Measurements from ENCODE around the gene PAMR1.

PAMR1 gene

DNA sequence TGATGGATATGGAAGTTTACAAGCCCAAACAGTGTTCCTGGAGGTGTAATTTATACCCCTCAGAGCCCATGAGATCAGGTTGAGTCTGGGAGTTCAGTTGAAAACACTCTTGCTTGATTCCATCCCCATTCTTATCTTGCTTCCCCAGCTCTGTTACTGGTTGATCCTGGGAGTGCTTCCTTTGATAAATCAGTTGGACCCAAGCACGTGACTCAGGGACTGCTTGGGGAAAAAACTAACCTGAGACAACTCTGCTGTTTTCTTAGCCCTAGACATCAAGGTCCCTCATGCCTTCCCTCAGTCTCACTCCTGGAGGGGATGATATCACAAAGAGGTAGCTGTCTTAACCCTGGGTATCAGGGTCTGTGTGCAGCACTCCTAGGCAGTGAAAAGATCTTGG lies 71.1 kb downstream of the PAMR1 start:
- DNase-seq (ENCODE audit: low read depth), result no peak

GRCh38 chr11:35436581-35437250 lies 88.7 kb downstream of the PAMR1 start:
- no peak for DNase-seq (ENCODE audit: low read depth)

GRCh38 chr11:35433588-35433987 lies 91.8 kb downstream of the PAMR1 start:
- no peak for DNase-seq (ENCODE audit: low read depth)

DNA sequence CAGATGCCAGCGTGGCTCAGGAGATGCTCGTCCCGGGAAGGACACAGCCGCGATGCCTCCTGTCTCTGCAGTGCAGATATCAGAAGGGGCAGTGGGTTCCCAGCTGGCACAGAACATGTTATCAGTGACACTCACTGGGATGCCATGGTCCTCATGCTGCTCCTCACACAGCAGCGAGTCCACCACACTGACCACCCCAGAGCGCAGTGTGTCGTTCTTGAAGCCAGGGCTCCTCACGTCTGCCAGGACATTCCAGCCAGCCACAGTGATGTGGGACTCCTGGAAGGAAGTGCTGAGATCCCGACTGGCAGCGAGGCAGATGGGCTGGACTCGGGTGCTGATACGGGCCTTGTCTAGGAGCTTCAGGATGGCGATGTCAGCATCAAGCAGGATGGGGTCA lies 93.0 kb downstream of the PAMR1 start:
- DNase-seq (ENCODE audit: low read depth), result no peak

DNA sequence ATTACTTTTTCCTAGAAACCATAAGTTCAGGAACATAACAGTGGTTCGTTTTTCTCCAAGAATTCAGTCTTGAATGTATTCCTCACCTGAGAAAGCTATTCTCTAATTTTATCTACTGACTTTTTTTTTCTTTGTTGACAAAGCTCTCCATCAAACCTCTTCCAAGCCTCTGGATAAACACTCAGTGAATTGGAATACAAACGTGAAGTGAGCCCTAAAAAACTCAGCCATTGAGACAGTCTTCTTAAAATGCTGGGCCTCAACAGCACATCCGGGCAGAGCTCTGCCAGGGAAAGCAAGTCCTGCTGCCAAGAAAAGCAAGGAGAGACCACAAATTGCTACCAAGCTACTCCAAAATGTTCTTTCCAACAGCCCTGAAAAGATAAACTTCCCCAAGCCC lies 98.3 kb downstream of the PAMR1 start:
- DNase-seq (ENCODE audit: low read depth), result no peak

- DNase-seq (ENCODE audit: low read depth), result no peak
These were observed 99.1 kb downstream of the PAMR1 start for GRCh38 chr11:35426351-35426750.

- DNase-seq (ENCODE audit: low read depth), result no peak
These were observed 99.7 kb downstream of the PAMR1 start for GRCh38 chr11:35425603-35426212.

- no peak for DNase-seq (ENCODE audit: low read depth)
These were observed 101.1 kb downstream of the PAMR1 start for GRCh38 chr11:35424157-35424940.

DNA sequence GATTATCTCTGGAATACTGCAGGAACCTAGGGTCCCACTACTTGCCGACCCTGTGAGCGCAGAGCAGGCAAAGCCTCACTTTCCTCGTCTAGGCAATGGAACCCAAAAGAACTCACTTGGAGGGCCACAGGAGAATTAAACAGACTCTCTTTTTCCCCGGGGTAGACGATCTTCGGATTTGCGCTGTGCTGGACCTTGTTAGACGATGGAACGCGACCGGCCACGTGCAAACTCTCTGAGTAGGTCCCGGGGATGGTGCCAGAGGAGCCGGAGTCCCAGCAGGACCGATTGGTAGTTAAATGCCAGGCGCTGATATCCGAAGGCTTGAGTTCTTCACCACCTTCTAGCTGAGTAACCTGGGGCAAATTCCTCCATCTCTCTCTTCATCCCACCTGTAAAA lies 105.0 kb downstream of the PAMR1 start:
- DNase-seq (ENCODE audit: low read depth), result no peak

DNA sequence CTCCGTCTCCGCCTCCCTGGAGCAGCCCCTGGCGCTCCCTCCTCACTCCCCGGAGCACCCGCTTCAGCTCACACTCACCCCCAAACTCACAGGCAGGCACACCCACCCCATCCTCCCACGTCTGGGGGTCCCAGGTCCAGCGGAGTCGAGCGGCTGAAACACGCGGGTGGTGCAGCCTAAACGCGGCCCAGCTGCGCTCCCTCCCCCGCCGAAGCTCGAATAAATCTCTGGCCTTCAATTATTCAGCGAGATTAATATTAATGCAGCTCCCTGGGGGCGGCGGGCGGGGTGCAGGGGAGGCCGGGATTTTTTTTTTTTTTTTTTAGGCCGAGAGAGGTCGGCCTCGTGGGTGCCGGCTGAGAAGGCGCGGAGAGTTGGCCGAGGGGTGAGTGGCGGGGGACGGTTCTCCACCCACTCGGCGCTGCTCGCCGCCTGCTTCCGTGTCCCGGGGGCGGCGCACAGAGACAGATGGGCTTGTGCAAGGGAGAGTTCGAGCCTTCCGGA lies 105.5 kb downstream of the PAMR1 start:
- no peak for DNase-seq (ENCODE audit: low read depth)

GRCh38 chr11:35419184-35419829 lies 106.1 kb downstream of the PAMR1 start, which contains the start of gene SLC1A2:
TSS of gene SLC1A2 (minus strand) at chr11:35419558. CDS start at chr11:35418966, 592 bp downstream.
- DNase-seq (ENCODE audit: low read depth), result no peak

GRCh38 chr11:35418282-35419183 lies 106.9 kb downstream of the PAMR1 start:
- DNase-seq (ENCODE audit: low read depth), result no peak

- DNase-seq (ENCODE audit: low read depth), result no peak
These were observed 109.9 kb downstream of the PAMR1 start for GRCh38 chr11:35415487-35415886.

DNA sequence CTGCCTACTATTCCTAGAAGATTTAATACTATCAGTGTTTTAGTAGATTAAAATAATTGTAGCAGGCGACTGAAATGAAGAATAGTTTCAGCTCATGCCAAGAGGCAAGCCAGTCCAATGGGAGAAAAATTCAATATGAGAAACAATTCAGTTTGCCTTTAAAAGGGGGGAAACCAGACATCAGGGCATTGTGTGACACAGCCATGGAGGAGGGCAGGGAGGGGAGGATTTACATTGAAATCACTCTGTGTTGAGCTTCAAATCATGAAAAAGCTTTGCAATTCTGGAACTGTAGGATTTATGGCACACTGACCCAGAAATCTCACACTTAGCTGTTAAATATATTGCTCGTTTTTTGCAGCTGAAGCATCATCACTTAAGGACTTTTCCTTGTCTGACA lies 110.6 kb downstream of the PAMR1 start:
- no peak for DNase-seq (ENCODE audit: low read depth)

DNA sequence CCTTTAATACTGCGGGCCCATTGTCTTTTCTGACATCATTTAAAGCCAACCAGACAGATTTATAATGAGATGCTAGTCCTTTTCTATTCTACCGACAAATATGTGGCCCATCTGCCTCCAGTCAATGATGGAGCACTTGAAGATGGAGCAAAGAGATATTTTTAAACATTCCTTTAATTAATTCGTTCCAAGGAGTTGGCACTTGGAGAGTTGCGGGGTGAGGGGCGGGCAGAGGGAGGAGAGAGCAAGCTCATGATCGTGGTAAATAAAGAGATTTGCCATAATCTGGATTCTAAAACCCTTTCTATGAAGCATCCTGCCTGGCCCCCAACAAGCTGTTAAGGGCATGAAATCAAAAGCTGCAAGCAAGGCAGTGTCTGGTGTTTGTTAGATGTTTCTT lies 111.1 kb downstream of the PAMR1 start:
- DNase-seq (ENCODE audit: low read depth), result no peak

GRCh38 chr11:35413598-35413997 lies 111.8 kb downstream of the PAMR1 start:
- no peak for DNase-seq (ENCODE audit: low read depth)

- DNase-seq (ENCODE audit: low read depth), result no peak
These were observed 113.1 kb downstream of the PAMR1 start for GRCh38 chr11:35412285-35412684.

DNA sequence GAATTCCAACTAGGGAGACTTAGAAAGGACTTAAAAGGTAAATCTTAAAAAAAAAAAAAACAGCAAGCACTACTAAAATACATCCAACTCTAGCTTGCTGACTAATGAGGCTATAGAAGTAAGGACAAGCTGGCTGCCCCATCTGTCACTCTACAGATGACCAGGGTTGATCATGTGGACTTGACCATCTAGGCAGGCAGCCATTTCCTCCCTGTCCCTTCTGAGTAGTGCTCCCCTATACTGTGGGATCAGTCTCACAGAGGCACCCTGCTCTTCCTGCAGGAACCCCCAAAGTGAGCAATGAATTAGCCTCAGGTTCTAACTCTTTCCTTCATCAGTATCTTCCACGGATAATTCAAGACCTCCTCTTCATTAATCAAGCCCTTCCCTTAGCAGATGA lies 118.4 kb downstream of the PAMR1 start:
- no peak for DNase-seq (ENCODE audit: low read depth)

DNA sequence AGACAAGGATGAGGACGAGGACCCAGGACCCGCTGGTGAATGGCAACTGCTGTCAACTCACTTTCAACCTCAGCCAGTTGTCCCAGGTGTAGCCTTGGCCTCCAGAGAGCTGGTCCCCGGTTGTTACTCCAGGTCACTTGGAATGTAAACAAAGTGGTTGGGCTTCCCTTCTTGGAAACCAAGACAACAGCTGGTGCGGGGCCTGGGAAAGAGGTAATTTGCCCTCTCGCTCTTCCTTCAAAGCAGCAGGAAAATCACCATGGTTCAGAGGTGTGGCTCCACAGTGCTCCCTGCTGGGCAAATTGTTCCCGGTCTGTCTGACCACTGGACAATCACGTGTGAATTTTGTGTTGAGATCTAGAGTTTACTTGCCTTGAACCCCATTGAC lies 121.0 kb downstream of the PAMR1 start:
- no peak for DNase-seq (ENCODE audit: low read depth)

DNA sequence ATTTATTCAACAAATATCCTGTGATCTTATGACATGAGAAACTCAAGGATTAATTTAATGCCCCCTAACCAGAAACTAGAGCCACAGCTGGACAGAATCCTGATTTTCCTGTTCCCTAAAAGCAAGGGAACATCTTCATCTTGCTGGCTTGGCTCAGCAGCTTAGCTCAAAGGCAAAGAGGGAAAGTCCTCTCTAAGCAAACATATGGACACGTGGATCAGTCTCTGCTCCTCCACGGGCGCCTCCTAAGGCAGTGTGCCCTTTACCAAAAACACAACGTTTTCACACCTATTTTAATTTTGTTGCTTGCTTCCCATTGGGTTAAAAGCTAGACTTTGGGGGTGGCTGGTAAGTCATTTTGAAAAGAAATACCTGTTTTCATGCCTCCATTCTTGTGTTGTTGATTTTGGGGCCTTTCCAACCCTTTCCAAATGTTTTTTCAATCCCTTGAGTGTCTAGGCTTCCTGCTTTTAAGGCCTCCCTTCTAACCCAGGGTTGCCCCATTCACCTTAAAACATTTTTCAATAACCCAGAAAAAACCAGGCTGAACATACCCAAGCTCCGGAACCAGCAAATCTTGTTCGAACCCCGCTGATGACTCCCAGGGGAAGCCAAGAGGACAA lies 121.5 kb downstream of the PAMR1 start:
- DNase-seq (ENCODE audit: low read depth), result no peak

All from activated T-cell treated with anti-CD3 and anti-CD28 coated beads for 48 hours (primary cell).